HEK293 (cell line): ENCODE data around the gene PTBP1.

Source experiments
- CTCF ChIA-PET: fragments of 350-600 bp; formaldehyde crosslinking; extraction: SDS; loops from one replicate; lab custom pipeline; 2021; ENCODE audit warnings: antibody characterized with exemption; lab: Yijun Ruan, JAX
- POLR2A ChIA-PET: fragments of 300-600 bp; formaldehyde crosslinking; extraction: SDS; loops from one replicate; lab custom pipeline; 2020; ENCODE audit warnings: antibody characterized with exemption, inconsistent platforms; lab: Yijun Ruan, JAX
- H3K27ac ChIP-seq: fragments of 200-500 bp; sonication (Bioruptor generic); 2 replicates; pipeline ENCODE4 v1.5.1; 2014; ENCODE audit warnings: low read depth, low read length, control low read depth, inconsistent platforms; ENCODE audit errors: extremely low read depth
- H3K36me3 ChIP-seq, 2 experiments: fragments of 200-500 bp in 1 of 2; sonication (Bioruptor generic) in 1 of 2; 1 replicate in 1 of 2; 2 replicates in 1 of 2; pipeline ENCODE4 v1.5.1; 2014 to 2017; ENCODE audit warnings: inconsistent platforms in 2 of 2, low read length in 2 of 2; ENCODE audit not compliant: control insufficient read depth in 2 of 2, insufficient read depth in 1 of 2
- H3K4me1 ChIP-seq: fragments of 200-500 bp; sonication (Bioruptor generic); 2 replicates; pipeline ENCODE4 v1.5.1; 2014; ENCODE audit warnings: mild to moderate bottlenecking, low read length, inconsistent platforms; ENCODE audit not compliant: control insufficient read depth, insufficient read depth
- H3K4me3 ChIP-seq: 2 replicates; pipeline ENCODE4 v1.5.1; 2011; ENCODE audit warnings: low read depth, mild to moderate bottlenecking, control low read depth, low read length, moderate library complexity
- H3K9me3 ChIP-seq: fragments of 200-500 bp; sonication (Bioruptor generic); 2 replicates; pipeline ENCODE4 v1.5.1; 2014; ENCODE audit warnings: low read depth, low read length, inconsistent platforms; ENCODE audit not compliant: control insufficient read depth, insufficient read depth
- BCL11A ChIP-seq: fragments of 450-650 bp; formaldehyde crosslinking; IDR thresholded peaks from 2 replicates; pipeline ENCODE4 v1.5.1; 2016; ENCODE audit warnings: low read depth, missing biosample characterization, missing genetic modification characterization
- GLIS1 ChIP-seq: fragments of 450-650 bp; formaldehyde crosslinking; IDR thresholded peaks from 2 replicates; pipeline ENCODE4 v1.5.1; 2016; ENCODE audit warnings: missing biosample characterization, missing genetic modification characterization
- KLF1 ChIP-seq: fragments of 450-650 bp; formaldehyde crosslinking; IDR thresholded peaks from 2 replicates; pipeline ENCODE4 v1.5.1; 2016; ENCODE audit warnings: missing biosample characterization, missing genetic modification characterization
- KLF10 ChIP-seq: fragments of 450-650 bp; IDR thresholded peaks from 2 replicates; pipeline ENCODE4 v1.5.1; 2018; ENCODE audit warnings: missing biosample characterization, mild to moderate bottlenecking, missing genetic modification characterization
- ZBTB17 ChIP-seq: fragments of 450-650 bp; formaldehyde crosslinking; IDR thresholded peaks from 2 replicates; pipeline ENCODE4 v1.5.1; 2016; ENCODE audit warnings: missing biosample characterization, missing genetic modification characterization
- ZBTB8A ChIP-seq: fragments of 450-650 bp; formaldehyde crosslinking; IDR thresholded peaks from 2 replicates; pipeline ENCODE4 v1.5.1; 2016; ENCODE audit warnings: missing biosample characterization, missing genetic modification characterization
- ZNF140 ChIP-seq: fragments of 450-650 bp; formaldehyde crosslinking; IDR thresholded peaks from 2 replicates; pipeline ENCODE4 v1.5.1; 2016; ENCODE audit warnings: missing biosample characterization, missing genetic modification characterization
- ZNF174 ChIP-seq: fragments of 450-650 bp; formaldehyde crosslinking; IDR thresholded peaks from 2 replicates; pipeline ENCODE4 v1.5.0; 2017; ENCODE audit warnings: missing biosample characterization, mild to moderate bottlenecking, missing genetic modification characterization
- ZNF2 ChIP-seq: fragments of 450-650 bp; formaldehyde crosslinking; IDR thresholded peaks from 2 replicates; pipeline ENCODE4 v1.5.1; 2016; ENCODE audit warnings: missing biosample characterization, missing genetic modification characterization
- ZNF23 ChIP-seq: fragments of 450-650 bp; formaldehyde crosslinking; IDR thresholded peaks from 2 replicates; pipeline ENCODE4 v1.5.1; 2016; ENCODE audit warnings: missing biosample characterization, missing genetic modification characterization, borderline replicate concordance
- ZNF311 ChIP-seq: fragments of 450-650 bp; formaldehyde crosslinking; IDR thresholded peaks from 2 replicates; pipeline ENCODE4 v1.5.1; 2017; ENCODE audit warnings: missing biosample characterization, missing genetic modification characterization, borderline replicate concordance
- ZNF335 ChIP-seq: fragments of 450-650 bp; formaldehyde crosslinking; conservative IDR thresholded peaks from 2 replicates; pipeline ENCODE4 v1.5.1; 2016; ENCODE audit warnings: missing biosample characterization, missing genetic modification characterization
- ZNF354C ChIP-seq: fragments of 450-650 bp; formaldehyde crosslinking; IDR thresholded peaks from 2 replicates; pipeline ENCODE4 v1.5.1; 2016; ENCODE audit warnings: missing biosample characterization, missing genetic modification characterization, low read depth, borderline replicate concordance
- ZNF366 ChIP-seq: fragments of 450-650 bp; formaldehyde crosslinking; conservative IDR thresholded peaks from 2 replicates; pipeline ENCODE4 v1.5.1; 2016; ENCODE audit warnings: missing biosample characterization, missing genetic modification characterization
- ZNF473 ChIP-seq: fragments of 450-650 bp; formaldehyde crosslinking; IDR thresholded peaks from 2 replicates; pipeline ENCODE4 v1.5.1; 2017; ENCODE audit warnings: missing biosample characterization, missing genetic modification characterization
- ZNF610 ChIP-seq: fragments of 450-650 bp; formaldehyde crosslinking; IDR thresholded peaks from 2 replicates; pipeline ENCODE4 v1.5.1; 2016; ENCODE audit warnings: missing biosample characterization, missing genetic modification characterization, borderline replicate concordance
- ZNF621 ChIP-seq: fragments of 450-650 bp; formaldehyde crosslinking; IDR thresholded peaks from 2 replicates; pipeline ENCODE4 v1.5.1; 2017; ENCODE audit warnings: missing biosample characterization, missing genetic modification characterization
- ZNF777 ChIP-seq: fragments of 450-650 bp; formaldehyde crosslinking; IDR thresholded peaks from 2 replicates; pipeline ENCODE4 v1.5.1; 2017; ENCODE audit warnings: missing biosample characterization, missing genetic modification characterization, borderline replicate concordance
- ZNF792 ChIP-seq: fragments of 450-650 bp; formaldehyde crosslinking; IDR thresholded peaks from 2 replicates; pipeline ENCODE4 v1.5.1; 2016; ENCODE audit warnings: missing biosample characterization, missing genetic modification characterization
- ZNF830 ChIP-seq: fragments of 450-650 bp; IDR thresholded peaks from 2 replicates; pipeline ENCODE4 v1.5.0; 2018; ENCODE audit warnings: missing biosample characterization, missing genetic modification characterization, low read depth, mild to moderate bottlenecking, moderate library complexity
- TF ChIP-seq, protein P1 (sequence below): fragments of 450-650 bp; formaldehyde crosslinking; IDR thresholded peaks from 2 replicates; pipeline ENCODE4 v1.5.1; 2017; ENCODE audit warnings: missing biosample characterization, missing genetic modification characterization
- TF ChIP-seq, protein P2 (sequence below): fragments of 450-650 bp; formaldehyde crosslinking; IDR thresholded peaks from 2 replicates; pipeline ENCODE4 v1.5.1; 2016; ENCODE audit warnings: missing biosample characterization, missing genetic modification characterization

PTBP1 gene

DNA sequence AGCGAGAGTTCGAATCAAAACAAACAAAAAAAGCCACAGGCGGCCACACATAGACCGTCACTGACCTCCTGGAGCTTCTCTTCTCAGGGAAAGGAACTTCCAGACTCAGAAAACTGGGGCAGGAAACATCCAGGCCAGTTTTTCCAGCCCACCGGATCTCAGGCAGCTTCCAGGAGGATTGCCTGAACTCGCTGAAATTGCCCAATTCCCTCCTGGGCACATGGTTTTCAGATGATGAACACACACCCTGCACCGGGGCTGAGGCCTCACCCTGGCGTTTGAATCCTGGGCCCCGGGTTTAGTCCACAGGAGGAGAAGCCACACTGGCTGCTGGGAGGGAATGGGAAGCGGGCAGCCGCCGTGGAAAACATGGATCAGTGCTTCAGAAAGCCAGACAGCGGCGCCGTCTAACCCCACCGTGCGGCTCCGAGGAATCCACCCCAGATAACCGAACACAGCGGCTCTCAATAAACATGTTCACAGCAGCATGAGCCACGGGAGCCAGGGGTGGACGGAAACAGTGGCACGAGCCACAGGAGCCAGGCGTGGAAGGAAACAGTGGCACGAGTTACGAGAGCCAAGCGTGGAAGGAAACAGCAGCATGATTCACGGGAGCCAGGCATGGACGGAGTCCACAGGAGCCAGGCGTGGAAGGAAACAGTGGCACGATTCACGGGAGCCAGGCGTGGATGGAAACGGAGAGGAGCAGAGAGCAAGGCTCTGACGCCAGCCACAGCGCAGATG, 18.2 kb upstream of the PTBP1 start (continued):
- TF ChIP-seq, protein P1, sequence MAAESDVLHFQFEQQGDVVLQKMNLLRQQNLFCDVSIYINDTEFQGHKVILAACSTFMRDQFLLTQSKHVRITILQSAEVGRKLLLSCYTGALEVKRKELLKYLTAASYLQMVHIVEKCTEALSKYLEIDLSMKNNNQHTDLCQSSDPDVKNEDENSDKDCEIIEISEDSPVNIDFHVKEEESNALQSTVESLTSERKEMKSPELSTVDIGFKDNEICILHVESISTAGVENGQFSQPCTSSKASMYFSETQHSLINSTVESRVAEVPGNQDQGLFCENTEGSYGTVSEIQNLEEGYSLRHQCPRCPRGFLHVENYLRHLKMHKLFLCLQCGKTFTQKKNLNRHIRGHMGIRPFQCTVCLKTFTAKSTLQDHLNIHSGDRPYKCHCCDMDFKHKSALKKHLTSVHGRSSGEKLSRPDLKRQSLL, result peak; percentile 6; the same call in 1 of the 2 replicates
- TF ChIP-seq ZNF140 (tag by site-specific recombination) (no peak), ZNF830 (tag by site-specific recombination) (no peak), ZBTB8A (0 out of 2 replicates have a peak, but pooled peaks have one; percentile 20), ZNF473 (tag by site-specific recombination) (no peak)

DNA sequence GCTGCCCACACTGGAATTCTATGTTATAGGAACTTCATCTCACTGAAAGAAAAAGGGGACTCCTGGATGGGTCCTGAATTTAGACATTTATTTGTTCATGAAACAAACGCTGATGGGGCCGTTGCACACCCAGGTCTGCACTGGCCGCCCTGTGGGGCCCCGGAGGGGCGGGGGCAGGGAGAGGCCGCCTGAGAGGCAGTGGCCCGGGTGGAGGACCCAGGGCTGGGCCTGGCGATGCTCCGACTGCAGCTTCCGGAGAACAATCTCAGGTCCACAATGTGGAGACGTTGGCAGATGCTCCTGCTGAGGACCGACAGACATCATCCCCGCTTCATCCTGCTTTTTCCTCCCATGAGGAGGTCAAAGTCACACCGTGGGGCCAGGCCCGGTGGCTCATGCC, 16.3 kb upstream of the PTBP1 start:
- no peak overlapping the region for H3K27ac ChIP-seq
- TF ChIP-seq KLF1 (tag by site-specific recombination) (0 out of 2 replicates have a peak, but pooled peaks have one; percentile 35), ZNF2 (tag by site-specific recombination) (no peak)
- POLR2A ChIA-PET, result no interaction called here

DNA sequence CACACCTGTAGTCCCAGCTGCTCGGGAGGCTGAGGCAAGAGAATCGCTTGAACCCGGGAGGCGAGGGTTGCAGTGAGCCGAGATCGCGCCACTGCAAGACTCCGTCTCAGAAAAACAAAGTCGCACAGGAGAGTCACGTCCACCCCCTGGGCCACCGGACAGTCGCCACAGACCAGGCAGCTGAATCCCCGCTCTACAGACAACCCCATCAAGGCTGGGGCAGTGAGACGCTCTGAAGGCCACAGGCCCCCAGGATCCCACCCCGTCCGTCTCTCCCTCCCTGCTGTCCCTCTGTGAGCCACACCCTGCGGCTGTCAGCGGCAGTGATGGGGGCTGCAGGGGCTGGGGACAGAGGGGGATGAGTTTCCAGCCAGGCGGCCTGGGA, 15.5 kb upstream of the PTBP1 start:
- H3K4me1 ChIP-seq, result no peaks in the 10 kb centered on the region
- ChIA-PET CTCF (interaction anchor here (1.0 to 1.7 kb wide), 2 partner anchors 11 to 40 kb away, joined by 3 to 8 read pairs; no protein-coding TSS in a partner anchor), POLR2A (interaction anchor here (0.6 to 1.1 kb wide), 2 partner anchors 15 to 19 kb away, joined by 3 read pairs; partner anchors contain the start of gene PTBP1)
- H3K36me3 ChIP-seq, result no peaks in the 10 kb centered on the region
- H3K9me3 ChIP-seq, result no peaks in the 10 kb centered on the region
- no peak overlapping the region for H3K27ac ChIP-seq
- no peak overlapping the region for H3K4me3 ChIP-seq
- no peak for TF ChIP-seq ZNF610 (tag by site-specific recombination)
- TF ChIP-seq ZNF366 (tag by site-specific recombination), result no peak
- no peak for TF ChIP-seq ZNF354C
- TF ChIP-seq ZBTB17 (tag by site-specific recombination), result no peak
- TF ChIP-seq BCL11A (tag by site-specific recombination), result no peak
- TF ChIP-seq ZNF830 (tag by site-specific recombination), result no peak

More for the DNA sequence above, 16.3 kb upstream of the PTBP1 start:
- Histone ChIP-seq H3K4me3 (no peak overlapping the region), H3K4me1 (no peaks in the 10 kb centered on the region), H3K36me3 (no peaks in the 10 kb centered on the region), H3K9me3 (no peaks in the 10 kb centered on the region)
- CTCF ChIA-PET, result interaction anchor here (1.7 kb wide), 1 partner anchor 10 kb away, joined by 8 read pairs; no protein-coding TSS in a partner anchor

DNA sequence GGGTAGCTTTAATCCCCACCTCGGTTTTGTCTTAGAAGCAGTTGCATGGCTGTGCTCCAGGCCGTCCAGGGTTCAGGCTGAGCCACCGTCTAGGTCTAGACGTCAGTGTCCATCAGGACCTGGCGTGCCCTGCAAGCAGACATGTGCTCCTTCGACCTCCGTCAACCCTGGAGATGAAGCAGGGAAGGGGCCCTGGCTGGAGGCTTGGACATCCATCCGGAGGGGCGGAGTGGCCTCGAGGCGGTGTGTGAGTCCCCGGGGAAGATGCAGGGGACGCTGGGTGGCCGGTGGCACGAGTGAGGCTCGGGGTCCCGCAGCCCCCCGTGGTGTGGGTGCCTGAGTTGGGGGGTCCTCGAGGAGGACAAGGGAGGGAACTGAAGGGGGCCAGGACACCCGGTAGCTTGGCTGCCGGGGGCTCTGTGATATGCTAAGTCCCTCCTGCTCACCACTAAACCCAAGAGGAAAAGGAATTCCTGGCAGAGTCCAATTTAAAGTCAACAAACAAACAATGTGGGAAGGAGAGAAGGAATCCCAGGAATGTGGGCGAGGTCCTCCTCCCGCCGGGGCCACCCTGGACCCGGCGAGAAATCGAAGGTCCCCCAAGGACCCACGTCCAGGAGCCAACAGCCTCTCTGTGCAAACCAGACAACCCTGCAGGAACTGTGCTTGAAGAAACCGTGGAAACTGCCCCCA, 14.9 kb upstream of the PTBP1 start:
- CTCF ChIA-PET, result interaction anchor here (1.0 to 1.7 kb wide), 2 partner anchors 12 to 41 kb away, joined by 3 to 8 read pairs; no protein-coding TSS in a partner anchor
- no peak; the same call in 1 of the 2 replicates for TF ChIP-seq KLF10 (tag by site-specific recombination)
- no peak for TF ChIP-seq ZNF792 (tag by site-specific recombination)
- peak; percentile 70; the same call in 1 of the 2 replicates for TF ChIP-seq ZNF777 (tag by site-specific recombination)
- TF ChIP-seq GLIS1 (tag by site-specific recombination), result peak; percentile 91
- no peak for TF ChIP-seq ZNF174
- TF ChIP-seq ZNF335 (tag by site-specific recombination), result peak; percentile 90
- no peak for TF ChIP-seq ZNF23 (tag by site-specific recombination)
- TF ChIP-seq, protein P2, sequence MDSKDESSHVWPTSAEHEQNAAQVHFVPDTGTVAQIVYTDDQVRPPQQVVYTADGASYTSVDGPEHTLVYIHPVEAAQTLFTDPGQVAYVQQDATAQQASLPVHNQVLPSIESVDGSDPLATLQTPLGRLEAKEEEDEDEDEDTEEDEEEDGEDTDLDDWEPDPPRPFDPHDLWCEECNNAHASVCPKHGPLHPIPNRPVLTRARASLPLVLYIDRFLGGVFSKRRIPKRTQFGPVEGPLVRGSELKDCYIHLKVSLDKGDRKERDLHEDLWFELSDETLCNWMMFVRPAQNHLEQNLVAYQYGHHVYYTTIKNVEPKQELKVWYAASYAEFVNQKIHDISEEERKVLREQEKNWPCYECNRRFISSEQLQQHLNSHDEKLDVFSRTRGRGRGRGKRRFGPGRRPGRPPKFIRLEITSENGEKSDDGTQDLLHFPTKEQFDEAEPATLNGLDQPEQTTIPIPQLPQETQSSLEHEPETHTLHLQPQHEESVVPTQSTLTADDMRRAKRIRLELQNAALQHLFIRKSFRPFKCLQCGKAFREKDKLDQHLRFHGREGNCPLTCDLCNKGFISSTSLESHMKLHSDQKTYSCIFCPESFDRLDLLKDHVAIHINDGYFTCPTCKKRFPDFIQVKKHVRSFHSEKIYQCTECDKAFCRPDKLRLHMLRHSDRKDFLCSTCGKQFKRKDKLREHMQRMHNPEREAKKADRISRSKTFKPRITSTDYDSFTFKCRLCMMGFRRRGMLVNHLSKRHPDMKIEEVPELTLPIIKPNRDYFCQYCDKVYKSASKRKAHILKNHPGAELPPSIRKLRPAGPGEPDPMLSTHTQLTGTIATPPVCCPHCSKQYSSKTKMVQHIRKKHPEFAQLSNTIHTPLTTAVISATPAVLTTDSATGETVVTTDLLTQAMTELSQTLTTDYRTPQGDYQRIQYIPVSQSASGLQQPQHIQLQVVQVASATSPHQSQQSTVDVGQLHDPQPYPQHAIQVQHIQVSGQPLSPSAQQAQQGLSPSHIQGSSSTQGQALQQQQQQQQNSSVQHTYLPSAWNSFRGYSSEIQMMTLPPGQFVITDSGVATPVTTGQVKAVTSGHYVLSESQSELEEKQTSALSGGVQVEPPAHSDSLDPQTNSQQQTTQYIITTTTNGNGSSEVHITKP (tag by site-specific recombination), result 0 out of 2 replicates have a peak, but pooled peaks have one; percentile 49
- no peak for TF ChIP-seq ZNF621
- no peak for TF ChIP-seq ZNF311

More for the DNA sequence above, 14.9 kb upstream of the PTBP1 start:
- no peaks in the 10 kb centered on the region for H3K9me3 ChIP-seq
- peak overlapping the region; percentile 25 for H3K4me3 ChIP-seq
- no peaks in the 10 kb centered on the region for H3K4me1 ChIP-seq
- H3K27ac ChIP-seq, result no peak overlapping the region
- no peaks in the 10 kb centered on the region for H3K36me3 ChIP-seq
- POLR2A ChIA-PET, result interaction anchor here (1.1 kb wide), 1 partner anchor 18 kb away, joined by 3 read pairs; no protein-coding TSS in a partner anchor
